Small intestine (tissue), 7 donors: Measurements from ENCODE around the gene EXD3. TPM values are rescaled to one million over a fixed set of nuclear protein-coding genes. Genes with fewer than 3 reads are reported as not detected.
"Not testable (repeated sequence)": the region's sequence is repeated elsewhere in the genome, so short reads cannot be mapped to it uniquely, and the experiment has no call there.

Source experiments
- DNase-seq, 2 donors: peaks; one replicate each; pipeline versions ENCODE4 v3.0.0 to v3.0.0-alpha.2; 2013
- FAIRE-seq: peaks from 2 replicates; lab custom pipeline; 2012; peaks lifted over from hg19 to GRCh38; lab: Jason Lieb, UNC
- H3K27ac ChIP-seq, 3 donors: one replicate each; pipeline ENCODE4 v1.5.1; 2013; ENCODE audit warnings: low read length in 2 of 3, mild to moderate bottlenecking in 2 of 3, control low read depth in 1 of 3, inconsistent platforms in 1 of 3, low read depth in 1 of 3, moderate library complexity in 1 of 3
- H3K27me3 ChIP-seq, 3 donors: one replicate each; pipeline ENCODE4 v1.6.1; 2013; ENCODE audit warnings: low read length in 3 of 3, inconsistent platforms in 1 of 3; ENCODE audit not compliant: control insufficient read depth in 3 of 3, insufficient read depth in 3 of 3
- H3K36me3 ChIP-seq, 3 donors: one replicate each; pipeline ENCODE4 v1.6.1; 2013; ENCODE audit warnings: low read length in 3 of 3, inconsistent platforms in 1 of 3, low read depth in 1 of 3, mild to moderate bottlenecking in 1 of 3, moderate library complexity in 1 of 3; ENCODE audit not compliant: control insufficient read depth in 3 of 3, insufficient read depth in 2 of 3
- H3K4me1 ChIP-seq, 3 donors: one replicate each; pipeline ENCODE4 v1.6.1; 2013; ENCODE audit warnings: low read length in 2 of 3, inconsistent platforms in 1 of 3, low read depth in 1 of 3, mild to moderate bottlenecking in 1 of 3, moderate library complexity in 1 of 3; ENCODE audit not compliant: control insufficient read depth in 3 of 3, insufficient read depth in 2 of 3
- H3K4me3 ChIP-seq, 3 donors: one replicate each; pipeline ENCODE4 v1.5.1; 2013; ENCODE audit warnings: low read length in 3 of 3, control low read depth in 1 of 3, inconsistent platforms in 1 of 3, low read depth in 1 of 3, mild to moderate bottlenecking in 1 of 3, moderate library complexity in 1 of 3
- H3K9me3 ChIP-seq, 2 donors: one replicate each; pipeline ENCODE4 v1.6.1; 2013; ENCODE audit warnings: low read depth in 1 of 2, low read length in 1 of 2; ENCODE audit not compliant: control insufficient read depth in 2 of 2, insufficient read depth in 1 of 2
- WGBS, 3 donors: extraction: QIAGEN DNeasy Blood & Tissue Kit; methylation state at CpG; one replicate each; pipeline ENCODE4 v1.1.7; 2013; 5-methylcytosine and 5-hydroxymethylcytosine counted together
- polyA plus RNA-seq, 4 donors: library from polyadenylated mRNA; stranded (reverse) in 3 of 4; unstranded in 1 of 4; fragments of 200-250 nt in 3 of 4; fragments of 120-200 nt in 1 of 4; gene quantifications; one replicate each; pipeline versions ENCODE4 v1.2.1 to v1.2.3, GENCODE V29; 2013
- donor health status: healthy with polysubstance abuse.
- donor health status: control.
- donor health status: control.
- donor health status: Bipolar disorder and iron deficiency.
- donor health status: healthy.

The EXD3 gene
- polyA plus RNA-seq, 4 donors, result 15.0 to 47.8 (median 32.4) TPM

- Histone ChIP-seq H3K36me3 (peaks cover 0 to 54% (median 0%) of the 10 kb centered on the region in 3 donors), H3K4me1 (peaks cover 0 to 27% (median 0%) of the 10 kb centered on the region in 3 donors)
- 77 to 84% (median 81%) methylated on average over 12 of the region's 12 CpGs for WGBS, 3 donors
- not testable (repeated sequence) for H3K27ac ChIP-seq, DNase-seq, FAIRE-seq, H3K4me3 ChIP-seq, H3K27me3 ChIP-seq, H3K9me3 ChIP-seq
Measured at GRCh38 chr9:137386507-137387113, 36.4 kb downstream of the EXD3 start.

- Histone ChIP-seq H3K27me3 (no peaks in the 10 kb centered on the region), H3K4me1 (peaks cover 0 to 20% (median 0%) of the 10 kb centered on the region in 3 donors), H3K27ac (no peak overlapping the region), H3K9me3 (no peaks in the 10 kb centered on the region), H3K36me3 (peaks cover 0 to 44% (median 0%) of the 10 kb centered on the region in 3 donors), H3K4me3 (no peak overlapping the region)
- DNase-seq (no peak), FAIRE-seq (no peak)
- WGBS, 3 donors, result 93 to 94% (median 93%) methylated on average over 26 of the region's 26 CpGs
Measured at GRCh38 chr9:137385061-137385655, 37.8 kb downstream of the EXD3 start.

- no peak for FAIRE-seq
- WGBS, 3 donors, result 90 to 94% (median 90%) methylated on average over 38 to 39 of the region's 39 CpGs
- Histone ChIP-seq H3K4me1 (peaks cover 0 to 20% (median 0%) of the 10 kb centered on the region in 3 donors), H3K27ac (no peak overlapping the region), H3K4me3 (no peak overlapping the region), H3K36me3 (peaks cover 0 to 42% (median 0%) of the 10 kb centered on the region in 3 donors), H3K27me3 (no peaks in the 10 kb centered on the region), H3K9me3 (peaks cover 0 to 6% of the 10 kb centered on the region in 2 donors)
- DNase-seq, result no peak
Measured at GRCh38 chr9:137383784-137384756, 38.9 kb downstream of the EXD3 start.

GRCh38 chr9:137383081-137383783 is 39.7 kb downstream of the EXD3 start:
- no peak for DNase-seq
- FAIRE-seq, result no peak
- Histone ChIP-seq H3K4me3 (no peak overlapping the region), H3K27ac (no peak overlapping the region), H3K4me1 (peaks cover 0 to 13% (median 0%) of the 10 kb centered on the region in 3 donors), H3K9me3 (peaks cover 0 to 6% of the 10 kb centered on the region in 2 donors), H3K27me3 (no peaks in the 10 kb centered on the region), H3K36me3 (peaks cover 0 to 34% (median 0%) of the 10 kb centered on the region in 3 donors)
- WGBS, 3 donors, result 62 to 72% (median 68%) methylated on average over 25 to 27 of the region's 27 CpGs

- Histone ChIP-seq H3K4me1 (peaks cover 0 to 6% (median 0%) of the 10 kb centered on the region in 3 donors), H3K9me3 (peaks cover 0 to 6% of the 10 kb centered on the region in 2 donors), H3K27ac (no peak overlapping the region), H3K27me3 (no peaks in the 10 kb centered on the region), H3K4me3 (no peak overlapping the region), H3K36me3 (peaks cover 0 to 27% (median 0%) of the 10 kb centered on the region in 3 donors)
- FAIRE-seq (no peak), DNase-seq (no peak)
- WGBS, 3 donors, result 80 to 84% (median 82%) methylated on average over 20 to 25 of the region's 25 CpGs
Measured at GRCh38 chr9:137382444-137383080, 40.4 kb downstream of the EXD3 start.

- no peak overlapping the region for H3K27ac ChIP-seq
- DNase-seq (no peak), FAIRE-seq (no peak)
- H3K4me3 ChIP-seq, result no peak overlapping the region
- peaks cover 0 to 31% (median 0%) of the 10 kb centered on the region in 3 donors for H3K36me3 ChIP-seq
- 93 to 94% (median 93%) methylated on average over 53 of the region's 53 CpGs for WGBS, 3 donors
- no peaks in the 10 kb centered on the region for H3K4me1 ChIP-seq
- no peaks in the 10 kb centered on the region for H3K27me3 ChIP-seq
- peaks cover 0 to 6% of the 10 kb centered on the region in 2 donors for H3K9me3 ChIP-seq
Measured at GRCh38 chr9:137381501-137382443, 41.2 kb downstream of the EXD3 start.

GRCh38 chr9:137380606-137381005 is 42.4 kb downstream of the EXD3 start:
- FAIRE-seq (no peak), DNase-seq (no peak)
- H3K9me3 ChIP-seq, result peaks cover 0 to 7% of the 10 kb centered on the region in 2 donors
- H3K27me3 ChIP-seq, result no peaks in the 10 kb centered on the region
- 81 to 93% (median 90%) methylated on average over 4 to 7 of the region's 7 CpGs for WGBS, 3 donors
- H3K4me1 ChIP-seq, result no peaks in the 10 kb centered on the region
- H3K27ac ChIP-seq, result no peak overlapping the region
- H3K36me3 ChIP-seq, result peaks cover 0 to 31% (median 0%) of the 10 kb centered on the region in 3 donors
- no peak overlapping the region for H3K4me3 ChIP-seq
